A549 (cell line): ENCODE measurements around the gene JAKMIP2. TPM values are rescaled to one million over a fixed set of nuclear protein-coding genes. Genes with fewer than 3 reads are reported as not detected.

Experiments
- ATAC-seq, 2 experiments: fragments of 200-7000 bp in 1 of 2; fragments of >200 bp in 1 of 2; cut with Nextera tagmentation in 1 of 2; cut with Tn5 transposase in 1 of 2; 3 replicates each; pipeline versions ENCODE4 v1.8.0 to v1.9.1; 2018 to 2020; ENCODE audit warnings: mild to moderate bottlenecking in 1 of 2, moderate library complexity in 1 of 2
- CTCF ChIA-PET: fragments of 300-600 bp; sonication (Branson Sonifier 250); formaldehyde crosslinking; extraction: SDS; loops from one replicate; lab custom pipeline; 2021; ENCODE audit warnings: antibody characterized with exemption, inconsistent platforms; lab: Yijun Ruan, JAX
- POLR2A ChIA-PET: fragments of 350-600 bp; formaldehyde crosslinking; extraction: SDS; loops from one replicate; lab custom pipeline; 2021; ENCODE audit warnings: antibody characterized with exemption, inconsistent platforms; lab: Yijun Ruan, JAX
- DNase-seq, 2 experiments: peaks; one replicate each; pipeline versions ENCODE4 v3.0.0 to v3.0.0-alpha.2; 2011 to 2016; ENCODE audit warnings: low read depth in 1 of 2, low spot score in 1 of 2
- FAIRE-seq: peaks from 2 replicates; lab custom pipeline; 2011; peaks lifted over from hg19 to GRCh38; lab: Jason Lieb, UNC
- H3K27ac ChIP-seq, 2 experiments: fragments of >200 bp; sonication (Bioruptor Twin); formaldehyde crosslinking; 3 replicates each; pipeline ENCODE4 v1.5.1; 2016 to 2017
- H3K4me1 ChIP-seq: fragments of >200 bp; sonication (Bioruptor Twin); formaldehyde crosslinking; 3 replicates; pipeline ENCODE4 v1.6.1; 2016
- H3K4me2 ChIP-seq: fragments of >200 bp; sonication (Bioruptor Twin); formaldehyde crosslinking; 3 replicates; pipeline ENCODE4 v1.6.1; 2016
- H3K4me3 ChIP-seq: fragments of >200 bp; sonication (Bioruptor Twin); formaldehyde crosslinking; 3 replicates; pipeline ENCODE4 v1.5.1; 2016
- H3K9me3 ChIP-seq: fragments of >200 bp; sonication (Bioruptor Twin); formaldehyde crosslinking; 3 replicates; pipeline ENCODE4 v1.6.1; 2016
- ATOH8 ChIP-seq: fragments of 250-450 bp; sonication (Bioruptor Pico); IDR thresholded peaks from 2 replicates; pipeline ENCODE4 v1.5.0; 2020; ENCODE audit warnings: low read depth, mild to moderate bottlenecking, moderate library complexity
- BHLHE40 ChIP-seq: IDR thresholded peaks from 2 replicates; pipeline ENCODE4 v1.6.1; 2012; ENCODE audit warnings: low read depth, low read length, inconsistent platforms
- CEBPB ChIP-seq, 2 experiments: fragments of >200 bp in 1 of 2; sonication (Bioruptor Twin) in 1 of 2; formaldehyde crosslinking in 1 of 2; IDR thresholded peaks; 2 replicates each; pipeline ENCODE4 v1.6.1; 2012 to 2016
- CHD4 ChIP-seq: fragments of 200-600 bp; sonication (generic); IDR thresholded peaks from 2 replicates; pipeline ENCODE4 v1.6.1; 2016; ENCODE audit warnings: antibody characterized with exemption, mild to moderate bottlenecking, borderline replicate concordance
- EHF ChIP-seq: fragments of 250-450 bp; sonication (Bioruptor Pico); IDR thresholded peaks from 2 replicates; pipeline ENCODE4 v1.5.0; 2020; ENCODE audit warnings: mild to moderate bottlenecking
- EHMT2 ChIP-seq: fragments of 200-600 bp; sonication (generic); IDR thresholded peaks from 2 replicates; pipeline ENCODE4 v1.6.1; 2016; ENCODE audit warnings: antibody characterized with exemption, low read depth, mild to moderate bottlenecking, moderate library complexity
- ESRRA ChIP-seq: fragments of 150-350 bp; IDR thresholded peaks from 2 replicates; pipeline ENCODE4 v1.6.1; 2014; ENCODE audit warnings: mild to moderate bottlenecking, low read length, borderline replicate concordance
- GATA3 ChIP-seq: IDR thresholded peaks from 2 replicates; pipeline ENCODE4 v1.6.1; 2012; ENCODE audit warnings: borderline replicate concordance
- HES2 ChIP-seq: fragments of >200 bp; sonication (Bioruptor Twin); formaldehyde crosslinking; IDR thresholded peaks from 2 replicates; pipeline ENCODE4 v1.6.1; 2016
- HEYL ChIP-seq: fragments of 250-450 bp; sonication (Bioruptor Pico); IDR thresholded peaks from 2 replicates; pipeline ENCODE4 v1.8.0; 2021; ENCODE audit warnings: mild to moderate bottlenecking, moderate library complexity
- HOXA7 ChIP-seq: fragments of 250-450 bp; sonication (Bioruptor Pico); IDR thresholded peaks from 2 replicates; pipeline ENCODE4 v1.5.0; 2020; ENCODE audit warnings: mild to moderate bottlenecking, moderate library complexity
- HOXB13 ChIP-seq: fragments of 250-450 bp; sonication (Bioruptor Pico); IDR thresholded peaks from 2 replicates; pipeline ENCODE4 v1.5.0; 2020; ENCODE audit warnings: low read depth, mild to moderate bottlenecking, moderate library complexity
- JUN ChIP-seq, 2 experiments: fragments of >200 bp; sonication (Bioruptor Twin); formaldehyde crosslinking; IDR thresholded peaks; 2 replicates in 1 of 2; 3 replicates in 1 of 2; pipeline ENCODE4 v1.6.1; 2016 to 2017
- MAFK ChIP-seq: fragments of 450-650 bp; IDR thresholded peaks from 2 replicates; pipeline ENCODE4 v1.6.1; 2014; ENCODE audit not compliant: partially characterized antibody
- MAX ChIP-seq: IDR thresholded peaks from 2 replicates; pipeline ENCODE4 v1.6.1; 2012
- MAZ ChIP-seq: fragments of 150-350 bp; IDR thresholded peaks from 2 replicates; pipeline ENCODE4 v1.6.1; 2014; ENCODE audit warnings: antibody characterized with exemption, low read depth, low read length, borderline replicate concordance
- NFE2L2 ChIP-seq: fragments of 150-350 bp; conservative IDR thresholded peaks from 2 replicates; pipeline ENCODE4 v1.6.1; 2014; ENCODE audit warnings: low read length
- NPAS2 ChIP-seq: fragments of 250-450 bp; sonication (Bioruptor Pico); IDR thresholded peaks from 2 replicates; pipeline ENCODE4 v1.8.0; 2022; ENCODE audit warnings: mild to moderate bottlenecking, moderate library complexity, borderline replicate concordance
- NR3C1 ChIP-seq: fragments of >200 bp; sonication (Bioruptor Twin); formaldehyde crosslinking; IDR thresholded peaks from 3 replicates; pipeline ENCODE4 v1.6.1; 2017
- PHF8 ChIP-seq: fragments of 200-600 bp; sonication (generic); IDR thresholded peaks from 2 replicates; pipeline ENCODE4 v1.6.1; 2016; ENCODE audit warnings: low read depth, mild to moderate bottlenecking, antibody characterized with exemption, moderate library complexity, borderline replicate concordance
- RAD21 ChIP-seq, 2 experiments: fragments of >200 bp in 1 of 2; sonication (Bioruptor Twin) in 1 of 2; formaldehyde crosslinking in 1 of 2; IDR thresholded peaks in 1 of 2; conservative IDR thresholded peaks in 1 of 2; 2 replicates in 1 of 2; 3 replicates in 1 of 2; pipeline ENCODE4 v1.6.1; 2012 to 2018; ENCODE audit warnings: inconsistent platforms in 1 of 2
- SREBF2 ChIP-seq: fragments of 450-650 bp; IDR thresholded peaks from 2 replicates; pipeline ENCODE4 v1.6.1; 2014; ENCODE audit warnings: mild to moderate bottlenecking, moderate library complexity
- TFCP2L1 ChIP-seq: fragments of 250-450 bp; sonication (Bioruptor Pico); IDR thresholded peaks from 2 replicates; pipeline ENCODE4 v1.5.0; 2021; ENCODE audit warnings: mild to moderate bottlenecking
- ZSCAN20 ChIP-seq: fragments of 250-450 bp; sonication (Bioruptor Pico); IDR thresholded peaks from 2 replicates; pipeline ENCODE4 v1.8.0; 2022; ENCODE audit warnings: mild to moderate bottlenecking, moderate library complexity
- WGBS: methylation state at CpG from one replicate; pipeline ENCODE4 v1.1.6; 2017; ENCODE audit errors: missing lambda C conversion rate; 5-methylcytosine and 5-hydroxymethylcytosine counted together
- polyA plus RNA-seq, 4 experiments: library from polyadenylated mRNA; depleted of rRNA in 3 of 4; stranded (reverse); fragments of >200 nt; fragmentation: RNase III in 1 of 4; extraction: RNeasy Plus Mini Kit Qiagen cat#74134 plus additional on column Dnase treatment in 1 of 4; gene quantifications; 2 replicates in 3 of 4; 3 replicates in 1 of 4; pipeline ENCODE4 v1.2.3, GENCODE V29; 2011 to 2017
- TF ChIP-seq, protein P1 (sequence below): fragments of >200 bp; sonication (Bioruptor Twin); formaldehyde crosslinking; IDR thresholded peaks from 3 replicates; pipeline ENCODE4 v1.5.1; 2016
- TF ChIP-seq, protein P2 (sequence below): fragments of 150-350 bp; IDR thresholded peaks from 2 replicates; pipeline ENCODE4 v1.6.1; 2014; ENCODE audit warnings: low read depth, mild to moderate bottlenecking, low read length

JAKMIP2 gene
- polyA plus RNA-seq, 2 of the 4 experiments (the other 2 are of a cell fraction) = 0.01 TPM; not detected in 1

- CTCF ChIA-PET = interaction anchor here (0.7 to 3.5 kb wide), 13 partner anchors 13 to 334 kb away, joined by 3 to 36 read pairs (median 4); no protein-coding TSS in a partner anchor
- H3K27ac ChIP-seq = no peak overlapping the region
Measured at GRCh38 chr5:147557876-147558745, 224.4 kb downstream of the JAKMIP2 start.

GRCh38 chr5:147555176-147555575, 227.4 kb downstream of the JAKMIP2 start:
- ATAC-seq (no peak), DNase-seq (no peak), FAIRE-seq (no peak)
- ChIA-PET POLR2A (no interaction called here), CTCF (interaction anchor here (2.6 kb wide), 1 partner anchor 23 kb away, joined by 12 read pairs; no protein-coding TSS in a partner anchor)
- H3K27ac ChIP-seq = no peak overlapping the region
- no peak for TF ChIP-seq HOXA7 (CRISPR knock-in tag)
- TF ChIP-seq, protein P1, sequence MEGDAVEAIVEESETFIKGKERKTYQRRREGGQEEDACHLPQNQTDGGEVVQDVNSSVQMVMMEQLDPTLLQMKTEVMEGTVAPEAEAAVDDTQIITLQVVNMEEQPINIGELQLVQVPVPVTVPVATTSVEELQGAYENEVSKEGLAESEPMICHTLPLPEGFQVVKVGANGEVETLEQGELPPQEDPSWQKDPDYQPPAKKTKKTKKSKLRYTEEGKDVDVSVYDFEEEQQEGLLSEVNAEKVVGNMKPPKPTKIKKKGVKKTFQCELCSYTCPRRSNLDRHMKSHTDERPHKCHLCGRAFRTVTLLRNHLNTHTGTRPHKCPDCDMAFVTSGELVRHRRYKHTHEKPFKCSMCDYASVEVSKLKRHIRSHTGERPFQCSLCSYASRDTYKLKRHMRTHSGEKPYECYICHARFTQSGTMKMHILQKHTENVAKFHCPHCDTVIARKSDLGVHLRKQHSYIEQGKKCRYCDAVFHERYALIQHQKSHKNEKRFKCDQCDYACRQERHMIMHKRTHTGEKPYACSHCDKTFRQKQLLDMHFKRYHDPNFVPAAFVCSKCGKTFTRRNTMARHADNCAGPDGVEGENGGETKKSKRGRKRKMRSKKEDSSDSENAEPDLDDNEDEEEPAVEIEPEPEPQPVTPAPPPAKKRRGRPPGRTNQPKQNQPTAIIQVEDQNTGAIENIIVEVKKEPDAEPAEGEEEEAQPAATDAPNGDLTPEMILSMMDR = no peak
- no peak for TF ChIP-seq MAZ
- no peak for TF ChIP-seq MAX
- TF ChIP-seq HES2 = no peak
- TF ChIP-seq HEYL (CRISPR knock-in tag) = no peak
- TF ChIP-seq ATOH8 (CRISPR knock-in tag) = no peak
- no peak for TF ChIP-seq TFCP2L1 (CRISPR knock-in tag)
- no peak for TF ChIP-seq JUN (IDR thresholded peaks at IDR 0.05)
- TF ChIP-seq CHD4 = no peak
- no peak for TF ChIP-seq BHLHE40
- TF ChIP-seq PHF8 = no peak
- H3K9me3 ChIP-seq = no peaks in the 10 kb centered on the region
- no peak overlapping the region for H3K4me3 ChIP-seq
- WGBS = 75% methylated on average over 7 of the region's 7 CpGs
- H3K4me1 ChIP-seq = no peaks in the 10 kb centered on the region
- H3K4me2 ChIP-seq = no peak overlapping the region

More at GRCh38 chr5:147557876-147558745, 224.4 kb downstream of the JAKMIP2 start:
- POLR2A ChIA-PET = no interaction called here
- H3K4me1 ChIP-seq = no peaks in the 10 kb centered on the region
- no peak for FAIRE-seq
- TF ChIP-seq CEBPB (IDR thresholded peaks at IDR 0.05) = peak; percentile 11 to 31; a peak in 2 of 4 replicates
- no peak for TF ChIP-seq EHMT2
- TF ChIP-seq, all 56 proteins: peak for 1
- Histone ChIP-seq H3K4me3 (no peak overlapping the region), H3K9me3 (no peaks in the 10 kb centered on the region), H3K4me2 (no peak overlapping the region)
- ATAC-seq (no peak), DNase-seq (no peak)
- 64% methylated on average over 8 of the region's 8 CpGs for WGBS

GRCh38 chr5:147554261-147554817, 228.2 kb downstream of the JAKMIP2 start:
- no peak for ATAC-seq
- H3K4me1 ChIP-seq = no peaks in the 10 kb centered on the region
- peak overlapping the region in 1 of 2 experiments; percentile 15; a peak in 1 of 6 replicates for H3K27ac ChIP-seq
- TF ChIP-seq ZSCAN20 (CRISPR knock-in tag) (no peak), NPAS2 (CRISPR knock-in tag) (no peak), GATA3 (no peak), HOXB13 (CRISPR knock-in tag) (no peak), PHF8 (no peak), ESRRA (no peak), MAX (no peak), SREBF2 (no peak), NR3C1 (no peak), RAD21 (conservative IDR thresholded peaks at IDR 0.05 in 1 of 2, IDR thresholded peaks at IDR 0.05 in 1 of 2) (no peak), EHF (CRISPR knock-in tag) (no peak), NFE2L2 (no peak), HOXA7 (CRISPR knock-in tag) (no peak), MAFK (no peak)
- TF ChIP-seq, protein P2, sequence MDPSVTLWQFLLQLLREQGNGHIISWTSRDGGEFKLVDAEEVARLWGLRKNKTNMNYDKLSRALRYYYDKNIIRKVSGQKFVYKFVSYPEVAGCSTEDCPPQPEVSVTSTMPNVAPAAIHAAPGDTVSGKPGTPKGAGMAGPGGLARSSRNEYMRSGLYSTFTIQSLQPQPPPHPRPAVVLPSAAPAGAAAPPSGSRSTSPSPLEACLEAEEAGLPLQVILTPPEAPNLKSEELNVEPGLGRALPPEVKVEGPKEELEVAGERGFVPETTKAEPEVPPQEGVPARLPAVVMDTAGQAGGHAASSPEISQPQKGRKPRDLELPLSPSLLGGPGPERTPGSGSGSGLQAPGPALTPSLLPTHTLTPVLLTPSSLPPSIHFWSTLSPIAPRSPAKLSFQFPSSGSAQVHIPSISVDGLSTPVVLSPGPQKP = no peak
- H3K4me3 ChIP-seq = no peak overlapping the region
- FAIRE-seq = no peak
- WGBS = 33% methylated on average over 7 of the region's 7 CpGs
- H3K4me2 ChIP-seq = no peak overlapping the region; the same call in 2 of the 3 replicates
- ChIA-PET CTCF (interaction anchor here (0.8 to 2.6 kb wide), 5 partner anchors 24 to 100 kb away, joined by 3 to 12 read pairs (median 3); partner anchors contain the start of gene DPYSL3), POLR2A (no interaction called here)
- DNase-seq = no peak
- H3K9me3 ChIP-seq = no peaks in the 10 kb centered on the region
